Measurements from ENCODE around the gene MPP2. TPM values are rescaled to one million over a fixed set of nuclear protein-coding genes. Genes with fewer than 3 reads are reported as not detected.

MPP2 gene
- total RNA-seq, 1 donor from 2014 or later: 51.6 TPM

- peaks cover 21% of the 10 kb centered on the region for H3K4me1 Mint-ChIP-seq (ENCODE audit: low read depth, unreplicated experiment)
- H3K27me3 Mint-ChIP-seq (ENCODE audit: unreplicated experiment): peaks cover 5% of the 10 kb centered on the region
- H3K4me3 Mint-ChIP-seq (ENCODE audit: unreplicated experiment): peak overlapping the region; percentile 96
- TF ChIP-seq, protein P1, sequence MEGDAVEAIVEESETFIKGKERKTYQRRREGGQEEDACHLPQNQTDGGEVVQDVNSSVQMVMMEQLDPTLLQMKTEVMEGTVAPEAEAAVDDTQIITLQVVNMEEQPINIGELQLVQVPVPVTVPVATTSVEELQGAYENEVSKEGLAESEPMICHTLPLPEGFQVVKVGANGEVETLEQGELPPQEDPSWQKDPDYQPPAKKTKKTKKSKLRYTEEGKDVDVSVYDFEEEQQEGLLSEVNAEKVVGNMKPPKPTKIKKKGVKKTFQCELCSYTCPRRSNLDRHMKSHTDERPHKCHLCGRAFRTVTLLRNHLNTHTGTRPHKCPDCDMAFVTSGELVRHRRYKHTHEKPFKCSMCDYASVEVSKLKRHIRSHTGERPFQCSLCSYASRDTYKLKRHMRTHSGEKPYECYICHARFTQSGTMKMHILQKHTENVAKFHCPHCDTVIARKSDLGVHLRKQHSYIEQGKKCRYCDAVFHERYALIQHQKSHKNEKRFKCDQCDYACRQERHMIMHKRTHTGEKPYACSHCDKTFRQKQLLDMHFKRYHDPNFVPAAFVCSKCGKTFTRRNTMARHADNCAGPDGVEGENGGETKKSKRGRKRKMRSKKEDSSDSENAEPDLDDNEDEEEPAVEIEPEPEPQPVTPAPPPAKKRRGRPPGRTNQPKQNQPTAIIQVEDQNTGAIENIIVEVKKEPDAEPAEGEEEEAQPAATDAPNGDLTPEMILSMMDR (IDR thresholded peaks at IDR 0.05; ENCODE audit: partially characterized antibody, unreplicated experiment): no peak
- peak; percentile 92 for DNase-seq
- no peaks in the 10 kb centered on the region for H3K36me3 Mint-ChIP-seq (ENCODE audit: unreplicated experiment)
- H3K9me3 Mint-ChIP-seq (ENCODE audit: unreplicated experiment): peaks cover 6% of the 10 kb centered on the region
- peak overlapping the region; percentile 92 for H3K27ac Mint-ChIP-seq (ENCODE audit: unreplicated experiment)
These were observed 1.1 kb downstream of the MPP2 start for GRCh38 chr17:43905985-43906852.

- DNase-seq: no peak
- peak overlapping the region; percentile 96 for H3K4me3 Mint-ChIP-seq (ENCODE audit: unreplicated experiment)
- H3K9me3 Mint-ChIP-seq (ENCODE audit: unreplicated experiment): peaks cover 6% of the 10 kb centered on the region
- TF ChIP-seq, protein P1 (IDR thresholded peaks at IDR 0.05; ENCODE audit: partially characterized antibody, unreplicated experiment): no peak
- no peak overlapping the region for H3K27ac Mint-ChIP-seq (ENCODE audit: unreplicated experiment)
- peaks cover 24% of the 10 kb centered on the region for H3K4me1 Mint-ChIP-seq (ENCODE audit: low read depth, unreplicated experiment)
- H3K27me3 Mint-ChIP-seq (ENCODE audit: unreplicated experiment): peaks cover 7% of the 10 kb centered on the region
- no peaks in the 10 kb centered on the region for H3K36me3 Mint-ChIP-seq (ENCODE audit: unreplicated experiment)
These were observed 1.8 kb downstream of the MPP2 start for GRCh38 chr17:43905400-43905984.

- TF ChIP-seq, protein P1 (IDR thresholded peaks at IDR 0.05; ENCODE audit: partially characterized antibody, unreplicated experiment): no peak
- H3K9me3 Mint-ChIP-seq (ENCODE audit: unreplicated experiment): peaks cover 6% of the 10 kb centered on the region
- H3K27me3 Mint-ChIP-seq (ENCODE audit: unreplicated experiment): peaks cover 4% of the 10 kb centered on the region
- H3K36me3 Mint-ChIP-seq (ENCODE audit: unreplicated experiment): no peaks in the 10 kb centered on the region
- H3K4me3 Mint-ChIP-seq (ENCODE audit: unreplicated experiment): peak overlapping the region; percentile 86
- peak; percentile 38 for DNase-seq
- peak overlapping the region; percentile 62 for H3K27ac Mint-ChIP-seq (ENCODE audit: unreplicated experiment)
- peaks cover 19% of the 10 kb centered on the region for H3K4me1 Mint-ChIP-seq (ENCODE audit: low read depth, unreplicated experiment)
These were observed 5.3 kb downstream of the MPP2 start for GRCh38 chr17:43901861-43902589.

- H3K27me3 Mint-ChIP-seq (ENCODE audit: unreplicated experiment): peaks cover 1% of the 10 kb centered on the region
- H3K27ac Mint-ChIP-seq (ENCODE audit: unreplicated experiment): peak overlapping the region; percentile 59
- H3K36me3 Mint-ChIP-seq (ENCODE audit: unreplicated experiment): no peaks in the 10 kb centered on the region
- peaks cover 6% of the 10 kb centered on the region for H3K9me3 Mint-ChIP-seq (ENCODE audit: unreplicated experiment)
- peaks cover 19% of the 10 kb centered on the region for H3K4me1 Mint-ChIP-seq (ENCODE audit: low read depth, unreplicated experiment)
- TF ChIP-seq, protein P1 (IDR thresholded peaks at IDR 0.05; ENCODE audit: partially characterized antibody, unreplicated experiment): no peak
- no peak for DNase-seq
- H3K4me3 Mint-ChIP-seq (ENCODE audit: unreplicated experiment): peak overlapping the region; percentile 86
These were observed 6.2 kb downstream of the MPP2 start for GRCh38 chr17:43900858-43901754.
